GM12872 (cell line): Measurements from ENCODE around the gene FAM171A1.

ENCODE experiments used
- CTCF ChIP-seq: IDR thresholded peaks from 3 replicates; pipeline ENCODE4 v1.5.1; 2011; ENCODE audit warnings: low read depth, mild to moderate bottlenecking, low read length, moderate library complexity; ENCODE audit not compliant: insufficient read depth

Gene FAM171A1

GRCh38 chr10:15360566-15360965 is 10.5 kb downstream of the FAM171A1 start:
- no peak for TF ChIP-seq CTCF

GRCh38 chr10:15353471-15354017 is 17.5 kb downstream of the FAM171A1 start:
- no peak for TF ChIP-seq CTCF

GRCh38 chr10:15352836-15353235 is 18.3 kb downstream of the FAM171A1 start:
- no peak for TF ChIP-seq CTCF

GRCh38 chr10:15352201-15352600 is 18.9 kb downstream of the FAM171A1 start:
- no peak for TF ChIP-seq CTCF

- TF ChIP-seq CTCF: no peak
Measured at GRCh38 chr10:15351099-15351820, 19.8 kb downstream of the FAM171A1 start.

GRCh38 chr10:15349112-15349511 is 22.0 kb downstream of the FAM171A1 start:
- no peak for TF ChIP-seq CTCF

- no peak for TF ChIP-seq CTCF
Measured at GRCh38 chr10:15348579-15348978, 22.5 kb downstream of the FAM171A1 start.

GRCh38 chr10:15347150-15347549 is 23.9 kb downstream of the FAM171A1 start:
- no peak for TF ChIP-seq CTCF
